Kidney epithelial cell (primary cell): ENCODE measurements around the gene APOA4. TPM values are rescaled to one million over a fixed set of nuclear protein-coding genes. Genes with fewer than 3 reads are reported as not detected.

Experiments used
- DNase-seq: peaks from one replicate; pipeline ENCODE4 v3.0.0-alpha.2; 2010; ENCODE audit warnings: low read depth
- H3K27me3 ChIP-seq: 2 replicates; pipeline ENCODE4 v1.6.0; 2011; ENCODE audit warnings: low read length; ENCODE audit not compliant: control insufficient read depth, insufficient read depth
- H3K36me3 ChIP-seq: 2 replicates; pipeline ENCODE4 v1.5.1; 2011; ENCODE audit warnings: low read length; ENCODE audit not compliant: control insufficient read depth, insufficient read depth
- H3K4me3 ChIP-seq: 2 replicates; pipeline ENCODE4 v1.5.1; 2011; ENCODE audit warnings: low read depth, mild to moderate bottlenecking, control low read depth, low read length
- CTCF ChIP-seq: IDR thresholded peaks from 2 replicates; pipeline ENCODE4 v1.5.1; 2011; ENCODE audit warnings: mild to moderate bottlenecking, moderate library complexity, low read length, control low read depth, inconsistent platforms; ENCODE audit not compliant: insufficient read depth, poor library complexity, severe bottlenecking
- total RNA-seq: library from RNA; depleted of rRNA; stranded (reverse); fragments of >200 nt; gene quantifications from 2 replicates; pipeline ENCODE4 v1.2.3, GENCODE V29; 2015

The APOA4 gene
- total RNA-seq, 1 donor from 2014 or later, result not detected

GRCh38 chr11:116832350-116833290, 9.5 kb upstream of the APOA4 start:
- Histone ChIP-seq H3K36me3 (no peaks in the 10 kb centered on the region), H3K27me3 (peaks cover 2% of the 10 kb centered on the region), H3K4me3 (no peak overlapping the region)
- DNase-seq, result no peak
- no peak for TF ChIP-seq CTCF

GRCh38 chr11:116831790-116832349, 8.8 kb upstream of the APOA4 start:
- no peak overlapping the region for H3K4me3 ChIP-seq
- DNase-seq, result no peak
- H3K36me3 ChIP-seq, result no peaks in the 10 kb centered on the region
- TF ChIP-seq CTCF, result no peak
- H3K27me3 ChIP-seq, result peaks cover 4% of the 10 kb centered on the region

- DNase-seq, result no peak
- no peak for TF ChIP-seq CTCF
- Histone ChIP-seq H3K27me3 (peaks cover 6% of the 10 kb centered on the region), H3K4me3 (no peak overlapping the region), H3K36me3 (no peaks in the 10 kb centered on the region)
Measured at GRCh38 chr11:116830184-116830912, 7.2 kb upstream of the APOA4 start.

GRCh38 chr11:116829525-116830183, 6.5 kb upstream of the APOA4 start, which contains the start of gene APOC3:
TSS of gene APOC3 (plus strand) at chr11:116829907. CDS start at chr11:116830583, 676 bp downstream.
- Histone ChIP-seq H3K4me3 (no peak within 1 kb of the TSS), H3K27me3 (peaks cover 6% of the 10 kb centered on the region), H3K36me3 (no peaks in the 10 kb centered on the region)
- TF ChIP-seq CTCF, result no peak
- DNase-seq, result no peak

- no peak for DNase-seq
- TF ChIP-seq CTCF, result no peak
- Histone ChIP-seq H3K36me3 (no peaks in the 10 kb centered on the region), H3K27me3 (peaks cover 6% of the 10 kb centered on the region), H3K4me3 (no peak overlapping the region)
Measured at GRCh38 chr11:116828632-116829524, 5.8 kb upstream of the APOA4 start.
